GM19238 (cell line): ENCODE data around the gene MRRF.
"Not testable (repeated sequence)": the region's sequence is repeated elsewhere in the genome, so short reads cannot be mapped to it uniquely, and the experiment has no call there.

Source experiments
- DNase-seq: peaks from one replicate; pipeline ENCODE4 v3.0.0; 2011; ENCODE audit warnings: low spot score; ENCODE audit not compliant: insufficient read length

MRRF gene

GRCh38 chr9:122276096-122276495 is 11.4 kb downstream of the MRRF start:
- no peak for DNase-seq

DNA sequence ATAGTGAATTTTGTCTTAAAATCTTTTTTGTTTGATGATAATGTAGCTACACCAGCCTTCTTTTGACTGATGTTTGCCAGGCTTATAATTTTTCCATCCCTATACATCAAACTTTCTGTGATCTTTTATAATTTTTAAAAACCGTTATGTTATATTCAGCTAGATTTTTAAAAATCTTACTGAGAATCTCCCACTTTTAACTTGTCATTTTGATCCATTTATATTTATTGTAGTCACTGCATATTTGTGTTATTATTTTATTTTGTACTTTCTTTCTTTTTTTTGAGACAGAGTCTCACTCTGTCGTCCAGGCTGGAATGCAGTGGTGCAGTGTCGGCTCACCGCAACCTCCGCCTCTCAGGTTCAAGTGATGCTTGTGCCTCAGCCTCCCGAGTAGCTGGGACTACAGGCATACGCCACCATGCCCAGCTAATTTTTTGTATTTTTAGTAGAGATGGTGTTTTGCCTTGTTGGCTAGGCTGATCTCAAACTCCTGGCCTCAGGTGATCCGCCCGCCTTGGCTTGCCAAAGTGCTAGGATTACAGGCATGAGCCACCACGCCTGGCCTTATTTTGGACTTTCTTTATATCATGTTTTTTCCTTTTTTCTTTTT is 12.7 kb downstream of the MRRF start:
- DNase-seq = no peak

DNA sequence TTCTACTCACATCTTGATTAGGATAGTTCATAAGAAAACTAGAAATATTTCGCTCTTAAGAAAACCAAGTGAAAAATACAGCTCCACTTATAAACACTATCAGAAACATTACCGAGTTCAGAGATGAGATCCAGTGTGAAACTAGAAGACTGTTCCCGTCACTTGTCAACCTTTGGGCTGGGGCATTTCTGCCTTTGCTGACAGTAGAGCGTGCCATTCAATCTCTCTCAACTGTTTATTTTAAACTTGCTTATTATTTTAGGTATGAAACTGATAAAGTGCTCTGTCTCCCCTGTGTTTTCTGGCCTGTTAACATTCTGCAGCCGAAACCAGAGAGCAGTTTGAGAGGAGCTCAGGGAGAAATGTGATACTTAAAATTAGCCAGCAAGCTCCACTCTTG is 16.7 kb downstream of the MRRF start:
- DNase-seq = no peak

GRCh38 chr9:122286764-122287163 is 22.1 kb downstream of the MRRF start:
- DNase-seq = no peak

DNA sequence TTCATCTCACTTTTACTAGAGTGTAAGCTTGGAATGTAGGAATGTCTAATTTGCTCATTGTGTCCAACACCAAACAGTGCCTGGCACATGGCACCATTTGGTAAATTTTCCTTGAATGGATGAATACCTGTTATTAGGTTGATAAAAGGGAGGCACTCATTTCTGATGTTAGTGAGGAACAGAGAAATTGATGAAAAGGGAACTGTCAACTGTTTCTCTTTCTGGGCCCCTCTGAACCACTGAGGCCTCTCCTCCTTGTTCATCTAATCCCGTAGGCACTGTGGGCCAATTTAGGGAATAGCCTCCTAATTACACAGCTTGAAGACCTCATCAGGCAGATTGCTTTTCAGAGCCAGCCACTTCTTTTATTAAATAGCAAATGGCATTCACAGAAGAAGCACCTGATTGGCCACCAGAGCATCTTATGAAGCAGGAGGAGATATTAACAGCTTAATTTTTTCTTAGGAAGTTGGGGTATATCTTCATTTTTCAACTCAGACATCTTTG is 22.6 kb downstream of the MRRF start:
- no peak for DNase-seq

GRCh38 chr9:122291458-122291857 is 26.8 kb downstream of the MRRF start:
- DNase-seq = no peak

- no peak for DNase-seq
Measured at GRCh38 chr9:122294531-122294930, 29.8 kb downstream of the MRRF start.

GRCh38 chr9:122297512-122297911 is 32.8 kb downstream of the MRRF start:
- DNase-seq = no peak

- no peak for DNase-seq
Measured at GRCh38 chr9:122302237-122303093, 37.8 kb downstream of the MRRF start.

- no peak for DNase-seq
Measured at GRCh38 chr9:122307061-122307460, 42.4 kb downstream of the MRRF start.

DNA sequence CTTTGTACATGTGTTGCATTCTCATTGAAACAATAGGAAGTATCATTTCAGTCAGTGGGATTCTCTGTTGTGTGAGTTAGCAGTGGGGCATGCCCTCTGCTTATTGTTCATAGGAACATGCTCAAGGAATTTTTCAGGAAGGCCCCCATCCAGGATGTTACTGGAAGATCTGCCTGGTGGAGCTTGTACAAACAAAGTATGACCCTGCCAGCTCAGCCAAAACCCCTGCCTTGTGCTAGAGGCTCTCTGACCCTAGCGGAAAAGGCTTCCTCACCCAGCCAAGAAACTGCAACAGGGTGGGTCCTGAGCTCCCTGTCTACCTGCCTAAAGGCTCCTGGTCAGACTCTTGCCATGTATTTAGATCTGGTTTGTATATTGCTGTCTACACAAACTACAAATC is 43.2 kb downstream of the MRRF start:
- DNase-seq = no peak

DNA sequence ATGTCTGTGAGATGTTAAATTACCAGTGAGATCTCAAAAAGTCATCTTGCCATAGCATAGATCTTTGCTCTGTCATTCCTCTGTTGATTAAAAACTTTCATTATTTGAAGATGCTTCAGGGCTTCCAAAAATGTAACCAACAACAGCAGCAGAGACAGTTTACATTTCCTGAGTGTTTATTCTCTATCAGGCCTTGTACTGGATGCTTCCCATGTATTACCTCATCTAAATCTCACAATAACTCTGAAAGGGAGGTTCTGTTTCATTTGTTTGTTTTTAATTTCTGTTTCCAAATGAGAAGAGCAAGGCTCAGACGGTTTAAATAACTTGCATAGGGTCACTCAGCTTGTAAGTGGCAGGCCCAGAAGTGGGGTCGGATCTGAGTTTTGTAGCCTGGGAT is 45.2 kb downstream of the MRRF start:
- no peak for DNase-seq

GRCh38 chr9:122314165-122314564 is 49.5 kb downstream of the MRRF start:
- no peak for DNase-seq

GRCh38 chr9:122315534-122315933 is 50.9 kb downstream of the MRRF start:
- DNase-seq = no peak

DNA sequence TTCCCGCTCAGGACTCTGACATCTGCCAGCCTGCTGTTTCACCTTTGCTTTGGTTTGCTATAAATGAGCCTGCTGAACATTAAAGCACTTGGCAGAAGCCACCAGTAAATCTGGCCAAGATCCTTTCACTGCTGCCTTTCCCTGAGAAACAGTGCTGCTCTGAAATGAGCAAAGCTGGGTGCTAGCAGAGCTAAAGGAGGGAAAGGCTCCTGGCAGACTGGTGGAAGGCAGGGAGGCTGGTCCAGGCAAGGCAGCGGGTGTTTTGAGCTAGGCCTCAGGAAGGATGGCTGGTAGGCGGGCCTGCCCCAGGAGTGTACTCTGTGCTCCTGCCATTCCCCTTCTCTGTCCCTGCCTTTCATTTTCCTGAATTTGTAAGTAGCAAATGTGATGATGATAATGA is 53.6 kb downstream of the MRRF start:
- no peak for DNase-seq

GRCh38 chr9:122320413-122320881 is 55.8 kb downstream of the MRRF start:
- no peak for DNase-seq

- no peak for DNase-seq
Measured at GRCh38 chr9:122322553-122322952, 57.9 kb downstream of the MRRF start.

DNA sequence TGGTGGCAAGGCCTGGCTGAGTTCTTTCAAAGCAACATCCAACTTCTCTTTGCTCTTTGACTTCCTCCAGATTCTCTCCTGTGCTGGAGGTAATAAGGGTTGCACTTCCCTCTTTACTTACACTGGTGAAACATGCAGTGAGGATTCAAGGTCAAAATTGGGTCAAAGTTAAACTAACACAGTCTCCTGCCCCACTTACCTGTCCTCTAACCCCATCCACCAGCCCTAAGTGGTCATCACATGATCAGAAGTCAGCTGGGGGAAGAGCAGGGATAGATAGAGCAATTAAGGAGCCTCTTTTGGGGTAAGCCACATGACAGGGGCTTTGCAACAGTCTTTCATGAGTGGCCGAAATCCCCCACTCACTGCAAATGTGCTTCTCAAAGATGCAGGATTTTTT is 60.0 kb downstream of the MRRF start:
- DNase-seq = not testable (repeated sequence)

DNA sequence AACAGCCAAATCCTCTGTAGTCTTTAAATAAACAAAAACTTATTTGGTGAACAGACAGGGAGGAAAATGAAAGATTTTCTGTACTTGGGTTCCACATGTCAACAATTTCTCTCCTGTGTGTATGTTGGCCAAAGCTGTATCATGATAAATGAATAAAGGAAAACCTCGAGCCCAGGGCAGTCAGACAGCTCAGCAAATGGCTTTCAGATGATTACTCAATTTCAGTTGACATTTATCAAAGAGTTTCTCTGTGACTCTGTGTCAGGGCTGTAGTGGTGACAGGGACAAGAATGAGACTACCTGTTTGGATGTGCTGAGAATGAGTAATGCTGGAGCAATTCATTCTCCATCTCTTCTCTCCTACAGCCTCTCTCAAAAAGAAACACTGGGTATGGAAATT is 60.4 kb downstream of the MRRF start:
- DNase-seq = no peak

DNA sequence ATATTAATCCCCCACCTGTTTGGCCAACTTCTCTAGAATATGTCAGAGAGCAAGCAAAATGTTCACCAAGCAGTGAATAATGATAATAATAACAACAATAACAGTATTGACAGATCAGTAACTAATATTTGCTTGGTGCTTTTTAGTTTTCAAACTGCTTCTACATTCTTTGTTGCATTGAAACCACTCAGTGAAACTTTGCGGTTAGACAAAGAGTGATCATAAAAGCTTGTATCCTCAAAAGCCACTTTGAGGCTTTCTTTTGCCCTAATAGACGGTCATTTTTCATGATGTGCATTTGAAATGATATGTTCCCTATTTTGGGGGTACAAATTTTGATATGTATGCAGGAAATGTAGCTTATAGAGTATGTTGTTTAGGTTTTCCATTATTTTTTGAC is 62.5 kb downstream of the MRRF start:
- no peak for DNase-seq

- DNase-seq = no peak
Measured at GRCh38 chr9:122329597-122329996, 64.9 kb downstream of the MRRF start.

- DNase-seq = not testable (repeated sequence)
Measured at GRCh38 chr9:122330466-122330865, 65.8 kb downstream of the MRRF start.

GRCh38 chr9:122331523-122331927 is 66.8 kb downstream of the MRRF start:
- no peak for DNase-seq
